Adipose tissue (tissue), 3 donors: Measurements from ENCODE around the gene TMEM222. TPM values are rescaled to one million over a fixed set of nuclear protein-coding genes. Genes with fewer than 3 reads are reported as not detected.

Experiments
- H3K27ac ChIP-seq: one replicate; pipeline ENCODE4 v1.5.1; 2013; ENCODE audit warnings: low read depth, low read length
- WGBS, 3 donors: extraction: QIAGEN DNeasy Blood & Tissue Kit; methylation state at CpG; one replicate each; pipeline ENCODE4 v1.1.7; 2013; 5-methylcytosine and 5-hydroxymethylcytosine counted together
- polyA plus RNA-seq, 3 donors: library from polyadenylated mRNA; stranded (reverse); fragments of 200-250 nt; gene quantifications; one replicate each; pipeline ENCODE4 v1.2.3, GENCODE V29; 2013
- donor health status: healthy with polysubstance abuse.
- donor health status: Bipolar disorder and iron deficiency.
- donor health status: healthy.

TMEM222 gene
- polyA plus RNA-seq, 3 donors = 27.1 to 44.9 (median 27.2) TPM

DNA sequence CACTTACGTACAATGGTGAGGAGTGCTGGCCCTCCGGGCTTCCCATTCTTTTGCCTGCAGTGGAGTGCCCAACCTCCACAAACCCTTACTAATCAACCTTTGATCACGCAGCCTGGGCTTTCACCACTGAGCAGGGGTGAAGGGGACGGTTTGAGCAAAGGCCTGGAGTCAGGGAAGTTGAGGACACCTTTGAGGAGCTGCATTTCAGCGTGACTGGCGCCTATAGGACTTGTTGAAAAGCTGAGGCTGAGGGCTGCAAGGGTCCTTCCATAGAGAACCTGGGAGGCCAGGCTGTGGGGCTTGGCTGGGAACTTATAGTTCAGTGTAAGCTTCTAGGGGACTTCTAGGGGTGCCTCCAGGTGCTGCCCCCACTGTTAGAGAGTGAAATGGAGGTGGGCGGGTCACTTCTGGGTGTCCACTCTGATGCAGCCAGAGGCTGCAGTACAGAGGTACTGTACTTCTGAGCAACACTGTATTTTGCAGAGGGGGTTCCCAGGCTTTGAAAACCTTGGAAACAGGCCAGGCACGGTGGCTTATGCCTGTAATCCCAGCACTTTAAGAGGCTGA lies 29.7 kb downstream of the TMEM222 start:
- 60 to 73% (median 72%) methylated on average over 8 of the region's 8 CpGs for WGBS, 3 donors
- no peak overlapping the region for H3K27ac ChIP-seq

DNA sequence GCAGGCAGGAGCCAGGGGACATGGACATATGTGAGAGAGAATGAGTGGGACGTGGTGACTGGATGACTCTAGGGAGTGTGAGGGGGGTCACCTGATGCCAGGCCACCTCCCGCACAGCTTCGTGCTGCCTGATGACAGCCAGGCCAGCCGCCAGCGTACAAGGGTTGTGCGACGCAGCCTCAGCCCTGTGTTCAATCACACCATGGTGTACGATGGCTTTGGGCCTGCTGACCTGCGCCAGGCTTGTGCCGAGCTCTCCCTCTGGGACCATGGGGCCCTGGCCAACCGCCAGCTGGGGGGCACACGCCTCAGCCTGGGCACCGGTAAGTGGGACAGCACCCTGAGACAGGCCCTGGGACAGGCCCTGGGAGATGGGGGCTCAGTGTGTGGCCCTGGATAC lies 31.2 kb downstream of the TMEM222 start:
- 87 to 92% (median 89%) methylated on average over 13 of the region's 13 CpGs for WGBS, 3 donors
- H3K27ac ChIP-seq = no peak overlapping the region

GRCh38 chr1:27353629-27354028 lies 31.7 kb downstream of the TMEM222 start:
- no peak overlapping the region for H3K27ac ChIP-seq
- 83 to 92% (median 85%) methylated on average over 3 of the region's 3 CpGs for WGBS, 3 donors

- H3K27ac ChIP-seq = no peak overlapping the region
Observed at GRCh38 chr1:27355683-27356082, 33.7 kb downstream of the TMEM222 start.

GRCh38 chr1:27356277-27356618 lies 34.3 kb downstream of the TMEM222 start:
- 88 to 98% (median 91%) methylated on average over 13 of the region's 13 CpGs for WGBS, 3 donors
- no peak overlapping the region for H3K27ac ChIP-seq

More at GRCh38 chr1:27355683-27356082, 33.7 kb downstream of the TMEM222 start:
- 88 to 94% (median 90%) methylated on average over 5 of the region's 5 CpGs for WGBS, 3 donors

DNA sequence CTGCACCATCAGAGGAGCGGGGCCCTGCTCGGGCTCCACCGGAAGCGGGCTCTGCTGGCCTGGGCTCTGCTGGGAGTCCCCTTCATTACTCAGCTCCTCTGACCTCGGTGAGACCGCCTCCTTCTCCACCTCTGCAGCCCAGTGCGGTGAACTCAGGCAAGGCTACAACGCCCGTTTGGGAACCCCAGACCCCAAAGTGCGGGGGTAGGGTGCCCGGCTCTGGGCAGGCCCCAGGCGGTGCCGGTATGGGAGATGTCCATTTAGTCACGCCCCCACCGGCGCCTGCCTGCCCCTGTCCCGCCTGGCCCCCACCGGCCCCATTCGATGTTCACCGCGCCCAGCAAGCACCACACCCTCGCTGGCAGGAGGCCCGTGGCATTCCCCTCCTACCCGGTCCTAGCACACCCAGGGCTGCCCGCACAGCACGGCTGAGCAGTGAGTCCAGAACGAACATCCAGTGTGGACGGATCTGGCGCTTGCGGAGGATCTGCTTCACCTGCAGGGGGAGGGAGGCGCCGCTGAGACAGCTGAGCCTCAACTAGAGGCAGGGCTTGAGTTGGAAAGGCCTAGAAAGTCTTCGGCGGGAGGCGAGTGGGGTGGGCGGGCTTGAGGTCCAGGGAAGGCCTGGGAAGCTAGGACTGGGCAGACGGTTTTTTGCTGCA lies 34.8 kb downstream of the TMEM222 start:
- 73 to 79% (median 74%) methylated on average over 32 to 37 of the region's 37 CpGs for whole genome bisulfite sequencing, 3 donors
- no peak overlapping the region for H3K27ac ChIP-seq

GRCh38 chr1:27357281-27358037 lies 35.5 kb downstream of the TMEM222 start:
- WGBS, 3 donors = 14 to 40% (median 34%) methylated on average over 40 of the region's 40 CpGs
- no peak overlapping the region for H3K27ac ChIP-seq

DNA sequence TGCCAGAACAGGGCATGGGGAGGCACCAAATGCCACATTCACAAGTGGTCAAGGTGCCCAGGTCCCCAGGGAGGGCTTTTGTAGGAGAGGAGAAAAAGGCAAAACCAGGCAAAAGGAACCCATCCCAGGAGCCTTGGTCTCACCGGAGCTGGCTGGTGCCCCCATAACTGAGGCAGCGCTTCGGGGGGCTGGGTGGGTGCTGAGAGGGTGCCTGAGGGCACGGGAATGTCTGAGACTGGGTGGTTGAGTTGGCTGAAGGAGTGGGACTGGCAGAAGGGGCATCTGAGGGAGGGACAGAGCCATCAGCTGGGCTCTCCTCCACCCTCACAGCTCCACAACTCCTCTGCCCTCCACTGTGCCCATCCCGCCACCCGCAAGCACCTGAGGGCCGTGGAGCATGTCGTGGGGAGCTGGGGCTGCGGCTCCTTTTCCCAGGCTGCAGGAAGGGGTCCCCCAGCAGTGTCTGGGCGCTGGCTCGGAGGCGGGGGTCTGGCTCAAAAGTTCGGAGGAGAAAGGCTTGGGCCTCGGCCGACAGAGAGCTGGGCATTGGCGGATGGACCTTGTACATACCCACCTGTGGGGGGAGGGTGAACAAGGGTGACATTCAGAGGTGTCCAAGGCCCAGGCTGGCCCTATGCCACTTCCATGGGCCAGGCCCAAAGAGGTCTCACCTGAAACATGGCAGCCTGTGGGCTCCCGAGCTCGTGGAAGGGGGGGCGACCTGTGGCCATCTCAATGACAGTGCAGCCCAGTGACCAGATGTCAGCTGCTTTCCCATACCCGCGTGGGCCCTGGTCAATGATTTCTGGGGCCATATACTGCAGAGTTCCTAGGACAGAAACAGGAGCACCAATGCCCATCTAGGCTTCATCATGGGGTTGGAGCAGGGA lies 36.3 kb downstream of the TMEM222 start:
- 83 to 95% (median 94%) methylated on average over 19 to 21 of the region's 21 CpGs for WGBS, 3 donors
- H3K27ac ChIP-seq = no peak overlapping the region

DNA sequence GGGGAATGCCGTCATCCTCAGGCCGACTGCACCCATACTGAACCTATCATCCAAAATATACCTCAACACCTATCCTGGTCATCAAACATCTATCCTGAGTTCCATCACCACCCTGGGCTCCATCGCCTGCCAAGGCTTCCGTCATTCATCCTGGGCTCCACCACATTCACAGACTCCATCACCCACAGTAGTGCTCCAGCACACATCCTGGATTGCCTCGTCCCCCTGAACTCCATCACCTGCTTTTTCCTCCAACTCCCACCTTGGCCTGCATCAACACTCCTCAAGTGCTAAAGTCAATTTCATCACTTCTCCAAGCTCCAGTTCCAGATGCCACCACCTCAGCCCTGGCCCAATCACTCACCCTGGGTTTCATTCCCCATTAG lies 37.0 kb downstream of the TMEM222 start:
- WGBS, 3 donors = 96 to 99% (median 99%) methylated on average over 5 of the region's 5 CpGs
- no peak overlapping the region for H3K27ac ChIP-seq

- WGBS, 3 donors = 55 to 75% (median 74%) methylated on average over 9 of the region's 9 CpGs
- H3K27ac ChIP-seq = no peak overlapping the region
Observed at GRCh38 chr1:27359822-27360158, 37.8 kb downstream of the TMEM222 start.

- no peak overlapping the region for H3K27ac ChIP-seq
- 31 to 51% (median 46%) methylated on average over 50 to 71 of the region's 71 CpGs for WGBS, 3 donors
Observed at GRCh38 chr1:27360159-27361043, 38.4 kb downstream of the TMEM222 start.

DNA sequence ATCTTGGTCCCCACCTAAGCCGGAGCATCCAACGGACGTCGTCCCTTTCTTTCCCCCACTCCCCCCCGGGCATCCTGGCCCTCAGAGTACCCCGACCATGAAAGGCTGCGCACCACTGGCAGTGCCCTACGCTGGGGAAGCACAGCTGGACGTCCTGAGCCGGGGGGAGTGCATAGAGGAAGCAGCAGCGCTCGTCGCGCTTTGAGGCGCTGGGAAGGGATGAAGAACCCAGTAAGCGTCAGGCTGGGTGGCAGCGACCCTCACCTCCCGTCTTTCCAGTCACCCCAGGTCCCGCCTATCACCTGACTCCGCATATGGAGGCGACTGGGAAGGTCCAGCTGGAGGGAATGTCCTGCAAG lies 39.1 kb downstream of the TMEM222 start:
- no peak overlapping the region for H3K27ac ChIP-seq
- 72 to 87% (median 83%) methylated on average over 17 to 21 of the region's 21 CpGs for WGBS, 3 donors

DNA sequence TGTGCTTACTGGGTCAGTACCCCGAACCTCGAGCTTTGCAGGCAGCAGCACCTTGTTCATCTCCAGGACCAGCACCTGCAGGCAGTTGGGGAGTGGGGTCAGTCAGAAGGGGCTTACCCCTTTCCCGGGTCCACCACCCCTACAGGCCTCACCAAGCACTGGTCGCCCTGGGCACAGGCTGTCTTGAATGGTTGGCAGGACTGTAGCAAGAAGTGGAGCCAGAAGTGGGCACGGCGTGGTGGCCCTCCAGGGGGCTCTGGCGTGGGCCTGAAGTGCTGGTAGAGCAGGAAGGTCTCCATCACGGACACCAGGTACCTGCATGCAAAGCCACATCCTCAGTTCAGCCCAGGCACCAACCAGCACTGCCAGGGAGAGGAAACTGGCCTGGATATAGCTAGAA lies 39.6 kb downstream of the TMEM222 start:
- H3K27ac ChIP-seq = no peak overlapping the region
- WGBS, 3 donors = 92 to 98% (median 92%) methylated on average over 8 of the region's 8 CpGs

DNA sequence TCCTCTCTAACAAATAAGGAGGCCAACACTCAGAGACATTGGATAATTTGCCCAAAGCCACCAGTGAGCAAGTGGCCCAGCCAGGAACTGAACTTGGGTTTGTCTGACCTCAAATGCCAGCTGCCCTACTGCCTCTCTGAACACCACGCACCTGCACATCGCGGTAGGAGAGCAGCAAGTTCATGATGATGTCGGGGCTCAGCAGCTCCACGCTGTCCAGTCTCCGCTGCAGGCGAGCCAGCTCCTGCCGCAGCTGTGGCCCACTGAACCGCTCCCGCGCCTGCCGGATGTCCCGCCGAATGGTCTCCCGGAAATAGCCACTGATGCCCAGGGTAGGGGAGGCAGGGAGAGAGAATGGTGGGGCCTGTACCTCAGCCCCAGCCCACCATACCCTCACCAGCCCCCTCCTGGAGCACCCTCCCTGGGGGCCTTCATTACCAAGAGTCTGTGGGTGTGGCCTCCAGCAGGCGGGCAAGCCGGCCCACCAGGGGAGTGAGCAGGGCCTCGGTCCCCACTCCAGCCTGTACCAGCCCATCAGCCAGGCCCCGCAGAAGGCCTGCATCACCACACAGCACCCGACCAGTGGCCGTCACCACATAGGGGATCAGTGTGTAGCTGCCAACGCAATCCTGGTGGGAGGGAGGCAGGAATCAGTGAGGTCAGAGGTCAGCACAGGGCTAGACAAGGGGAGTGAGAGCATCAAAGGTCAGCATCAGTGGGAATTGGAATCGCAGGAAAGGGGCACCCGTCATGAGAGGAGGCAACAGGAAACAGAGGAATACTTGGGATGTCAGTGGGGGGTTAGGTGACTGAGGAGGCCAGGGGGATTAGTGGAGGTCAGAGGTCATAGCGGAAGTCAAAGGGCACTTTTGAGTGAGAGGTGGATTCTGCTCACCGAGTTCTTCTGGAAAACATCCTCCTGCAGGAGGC lies 42.1 kb downstream of the TMEM222 start:
- H3K27ac ChIP-seq = no peak overlapping the region
- WGBS, 3 donors = 88 to 91% (median 90%) methylated on average over 25 to 26 of the region's 26 CpGs

DNA sequence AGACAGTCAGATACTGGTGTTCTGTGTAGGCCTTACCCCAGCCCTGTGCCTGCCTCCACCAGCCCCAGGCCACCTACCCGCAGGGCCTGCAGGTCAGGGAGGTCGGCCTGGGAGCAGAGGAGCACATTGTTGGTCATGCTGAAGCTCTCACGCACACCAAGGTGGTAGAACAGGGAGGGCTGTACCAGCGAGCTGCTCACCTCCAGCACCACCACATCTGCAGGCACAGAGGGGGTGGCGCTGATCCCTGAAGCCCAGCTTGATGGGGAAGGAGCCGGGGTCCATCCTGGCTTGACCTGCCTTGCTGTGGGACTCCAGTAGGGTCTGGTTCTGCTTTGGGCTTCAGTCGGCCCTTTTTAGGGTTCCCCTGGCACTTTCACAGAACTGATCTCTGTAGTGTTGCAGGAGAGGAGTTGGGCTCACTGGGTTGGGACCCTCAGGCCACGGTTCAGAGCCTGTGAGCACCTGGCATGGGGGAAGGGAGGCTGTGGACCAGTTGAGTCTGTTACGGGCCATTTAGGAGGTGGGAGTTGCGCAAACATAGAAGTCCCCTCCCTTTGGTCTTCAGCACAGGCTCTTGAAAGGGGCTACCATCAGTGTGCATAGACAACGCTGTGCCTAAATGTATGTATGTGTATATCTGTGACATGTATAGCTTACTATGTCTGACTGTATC lies 42.9 kb downstream of the TMEM222 start:
- WGBS, 3 donors = 69 to 79% (median 74%) methylated on average over 11 of the region's 11 CpGs
- no peak overlapping the region for H3K27ac ChIP-seq

DNA sequence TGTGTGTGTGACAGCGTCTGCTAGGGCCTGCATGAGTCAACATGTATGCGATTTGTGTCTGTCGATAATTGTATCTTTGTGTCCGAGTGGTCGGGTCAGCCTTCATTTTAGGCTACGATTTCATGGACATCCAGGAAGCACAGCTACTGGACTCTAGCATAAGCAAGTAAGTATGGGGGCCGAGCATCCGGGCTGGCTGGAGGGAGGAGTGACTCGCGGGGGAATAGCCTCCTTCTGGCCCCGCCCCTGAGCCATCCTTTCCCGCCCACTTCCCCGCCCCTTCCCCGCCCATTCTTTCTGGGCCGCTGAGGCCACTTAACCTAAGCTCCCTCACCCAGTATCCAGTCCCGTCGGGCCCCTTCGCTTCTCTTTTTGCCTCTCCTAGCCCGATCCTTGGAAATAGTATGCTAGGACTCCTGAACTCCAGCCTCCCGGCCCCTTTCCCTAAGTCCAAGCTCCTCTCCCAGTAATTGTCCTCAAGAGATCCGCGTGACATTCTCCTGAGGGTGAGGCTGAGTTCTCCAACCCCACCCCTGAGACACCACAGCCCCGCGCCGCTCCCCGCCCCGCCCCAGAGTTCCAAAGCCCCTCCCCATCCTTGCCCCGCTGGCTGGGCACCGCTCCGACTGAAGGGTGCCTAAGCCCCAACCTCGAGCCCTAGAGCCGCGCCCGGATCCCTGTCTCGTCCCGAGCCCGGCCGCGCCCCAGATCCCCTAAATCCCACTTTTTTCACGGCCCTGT lies 43.6 kb downstream of the TMEM222 start:
- peak overlapping the region; percentile 71 for H3K27ac ChIP-seq
- 2 to 4% (median 3%) methylated on average over 38 to 40 of the region's 40 CpGs for WGBS, 3 donors
